HEK293 (cell line): ENCODE measurements around the gene PELI3.
A peak's percentile ranks its signal among the peaks of the same experiment; 100 is the strongest.

ENCODE experiments used
- CTCF ChIA-PET: fragments of 350-600 bp; formaldehyde crosslinking; extraction: SDS; loops from one replicate; lab custom pipeline; 2021; ENCODE audit warnings: antibody characterized with exemption; lab: Yijun Ruan, JAX
- POLR2A ChIA-PET: fragments of 300-600 bp; formaldehyde crosslinking; extraction: SDS; loops from one replicate; lab custom pipeline; 2020; ENCODE audit warnings: antibody characterized with exemption, inconsistent platforms; lab: Yijun Ruan, JAX
- H3K27ac ChIP-seq: fragments of 200-500 bp; sonication (Bioruptor generic); 2 replicates; pipeline ENCODE4 v1.5.1; 2014; ENCODE audit warnings: low read depth, low read length, control low read depth, inconsistent platforms; ENCODE audit errors: extremely low read depth
- H3K36me3 ChIP-seq, 2 experiments: fragments of 200-500 bp in 1 of 2; sonication (Bioruptor generic) in 1 of 2; 1 replicate in 1 of 2; 2 replicates in 1 of 2; pipeline ENCODE4 v1.5.1; 2014 to 2017; ENCODE audit warnings: inconsistent platforms in 2 of 2, low read length in 2 of 2; ENCODE audit not compliant: control insufficient read depth in 2 of 2, insufficient read depth in 1 of 2
- H3K4me1 ChIP-seq: fragments of 200-500 bp; sonication (Bioruptor generic); 2 replicates; pipeline ENCODE4 v1.5.1; 2014; ENCODE audit warnings: mild to moderate bottlenecking, low read length, inconsistent platforms; ENCODE audit not compliant: control insufficient read depth, insufficient read depth
- H3K4me3 ChIP-seq: 2 replicates; pipeline ENCODE4 v1.5.1; 2011; ENCODE audit warnings: low read depth, mild to moderate bottlenecking, control low read depth, low read length, moderate library complexity
- H3K9me3 ChIP-seq: fragments of 200-500 bp; sonication (Bioruptor generic); 2 replicates; pipeline ENCODE4 v1.5.1; 2014; ENCODE audit warnings: low read depth, low read length, inconsistent platforms; ENCODE audit not compliant: control insufficient read depth, insufficient read depth
- MZF1 ChIP-seq: fragments of 450-650 bp; formaldehyde crosslinking; IDR thresholded peaks from 2 replicates; pipeline ENCODE4 v1.5.1; 2017; ENCODE audit warnings: missing biosample characterization, missing genetic modification characterization, borderline replicate concordance
- ZNF214 ChIP-seq: fragments of 450-650 bp; formaldehyde crosslinking; IDR thresholded peaks from 2 replicates; pipeline ENCODE4 v1.5.1; 2017; ENCODE audit warnings: missing biosample characterization, mild to moderate bottlenecking, missing genetic modification characterization, borderline replicate concordance
- ZNF341 ChIP-seq: fragments of 450-650 bp; formaldehyde crosslinking; IDR thresholded peaks from 2 replicates; pipeline ENCODE4; 2016; ENCODE audit warnings: low read depth, missing biosample characterization, missing genetic modification characterization
- ZNF350 ChIP-seq: fragments of 450-650 bp; formaldehyde crosslinking; IDR thresholded peaks from 2 replicates; pipeline ENCODE4 v1.5.0; 2017; ENCODE audit warnings: missing biosample characterization, mild to moderate bottlenecking, missing genetic modification characterization
- ZNF366 ChIP-seq: fragments of 450-650 bp; formaldehyde crosslinking; conservative IDR thresholded peaks from 2 replicates; pipeline ENCODE4 v1.5.1; 2016; ENCODE audit warnings: missing biosample characterization, missing genetic modification characterization
- ZNF791 ChIP-seq: fragments of 450-650 bp; formaldehyde crosslinking; IDR thresholded peaks from 2 replicates; pipeline ENCODE4 v1.5.1; 2016; ENCODE audit warnings: missing biosample characterization, missing genetic modification characterization
- TF ChIP-seq, protein P1 (sequence below): fragments of 450-650 bp; formaldehyde crosslinking; IDR thresholded peaks from 2 replicates; pipeline ENCODE4 v1.5.1; 2016; ENCODE audit warnings: missing biosample characterization, missing genetic modification characterization
- TF ChIP-seq, protein P2 (sequence below): fragments of 450-650 bp; formaldehyde crosslinking; IDR thresholded peaks from 2 replicates; pipeline ENCODE4 v1.5.1; 2016; ENCODE audit warnings: missing biosample characterization, missing genetic modification characterization, borderline replicate concordance
- TF ChIP-seq, protein P3 (sequence below): fragments of 450-650 bp; formaldehyde crosslinking; IDR thresholded peaks from 2 replicates; pipeline ENCODE4 v1.5.1; 2016; ENCODE audit warnings: missing biosample characterization, missing genetic modification characterization
- TF ChIP-seq, protein P4 (sequence below): fragments of 450-650 bp; formaldehyde crosslinking; IDR thresholded peaks from 2 replicates; pipeline ENCODE4 v1.5.1; 2016; ENCODE audit warnings: missing biosample characterization, missing genetic modification characterization, borderline replicate concordance

PELI3 gene

DNA sequence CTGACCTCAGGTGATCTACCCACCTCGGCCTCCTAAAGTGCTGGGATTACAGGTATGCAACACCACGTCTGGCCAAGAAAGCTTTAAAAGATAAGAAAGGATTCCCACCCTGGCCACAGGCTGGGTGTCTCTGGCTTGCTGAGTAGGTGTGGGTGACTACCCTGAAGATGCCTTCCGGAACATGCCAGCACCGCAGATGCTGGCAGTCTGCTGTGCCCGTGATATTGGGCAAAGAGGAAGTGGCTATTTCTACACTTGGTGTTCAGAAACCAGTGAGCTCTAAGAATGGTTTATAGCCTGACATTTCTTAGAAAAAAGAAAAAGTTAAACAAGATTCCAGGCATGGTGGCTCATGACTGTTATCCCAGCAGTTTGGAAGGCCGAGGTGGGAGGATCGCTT is 34.1 kb upstream of the PELI3 start (continued):
- TF ChIP-seq MZF1 (no peak), ZNF350 (no peak), ZNF214 (tag by site-specific recombination) (no peak)
- TF ChIP-seq, protein P1, sequence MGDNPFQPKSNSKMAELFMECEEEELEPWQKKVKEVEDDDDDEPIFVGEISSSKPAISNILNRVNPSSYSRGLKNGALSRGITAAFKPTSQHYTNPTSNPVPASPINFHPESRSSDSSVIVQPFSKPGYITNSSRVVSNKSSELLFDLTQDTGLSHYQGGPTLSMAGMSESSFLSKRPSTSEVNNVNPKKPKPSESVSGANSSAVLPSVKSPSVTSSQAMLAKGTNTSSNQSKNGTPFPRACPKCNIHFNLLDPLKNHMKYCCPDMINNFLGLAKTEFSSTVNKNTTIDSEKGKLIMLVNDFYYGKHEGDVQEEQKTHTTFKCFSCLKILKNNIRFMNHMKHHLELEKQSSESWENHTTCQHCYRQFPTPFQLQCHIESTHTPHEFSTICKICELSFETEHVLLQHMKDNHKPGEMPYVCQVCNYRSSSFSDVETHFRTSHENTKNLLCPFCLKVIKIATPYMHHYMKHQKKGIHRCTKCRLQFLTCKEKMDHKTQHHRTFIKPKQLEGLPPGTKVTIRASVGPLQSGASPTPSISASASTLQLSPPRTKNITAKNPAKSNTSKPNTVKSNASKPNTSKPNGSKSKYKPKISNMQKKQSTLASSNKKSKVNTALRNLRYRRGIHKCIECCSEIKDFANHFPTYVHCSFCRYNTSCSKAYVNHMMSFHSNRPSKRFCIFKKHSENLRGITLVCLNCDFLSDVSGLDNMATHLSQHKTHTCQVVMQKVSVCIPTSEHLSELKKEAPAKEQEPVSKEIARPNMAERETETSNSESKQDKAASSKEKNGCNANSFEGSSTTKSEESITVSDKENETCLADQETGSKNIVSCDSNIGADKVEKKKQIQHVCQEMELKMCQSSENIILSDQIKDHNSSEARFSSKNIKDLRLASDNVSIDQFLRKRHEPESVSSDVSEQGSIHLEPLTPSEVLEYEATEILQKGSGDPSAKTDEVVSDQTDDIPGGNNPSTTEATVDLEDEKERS (tag by site-specific recombination), result no peak
- TF ChIP-seq, all 188 proteins: peak for 0

DNA sequence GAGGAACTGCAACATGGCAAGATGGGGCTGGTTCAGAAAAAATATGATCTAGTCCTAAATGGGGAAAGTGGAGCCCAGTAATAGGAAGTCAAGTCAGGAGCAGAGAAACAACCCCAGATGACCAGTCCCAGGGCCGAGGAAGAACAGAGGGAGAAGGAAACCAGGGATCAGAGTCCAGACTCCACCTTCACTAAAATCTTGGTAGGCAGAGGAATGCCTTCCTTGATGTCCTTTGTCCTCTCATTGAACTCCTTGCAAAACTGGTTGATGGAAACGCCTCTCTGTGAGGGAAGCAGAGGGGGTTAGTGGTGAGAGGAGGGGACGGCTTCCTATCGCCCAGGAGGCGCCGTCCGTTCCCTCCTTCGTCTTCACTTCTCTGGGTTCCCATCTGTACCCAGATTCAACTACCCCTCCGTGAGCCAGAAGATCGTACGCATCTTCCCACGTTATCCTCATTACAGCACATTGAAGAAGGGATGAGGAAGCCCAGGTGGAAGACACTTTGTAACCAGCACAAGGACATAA is 28.7 kb upstream of the PELI3 start:
- H3K36me3 ChIP-seq, result peaks cover 0 to 24% of the 10 kb centered on the region in 2 experiments; a peak in 2 of 3 replicates
- H3K4me3 ChIP-seq, result peak overlapping the region; percentile 68
- CTCF ChIA-PET, result interaction anchor here (0.6 to 2.0 kb wide), 16 partner anchors 9 to 241 kb away, joined by 3 to 27 read pairs (median 4); partner anchors contain the start of genes NPAS4 and PELI3
- POLR2A ChIA-PET, result interaction anchor here (1.0 to 2.2 kb wide), 11 partner anchors 17 to 405 kb away, joined by 3 to 22 read pairs (median 5); partner anchors contain the start of genes DPP3, NPAS4, PELI3 and RCE1
- peak overlapping the region; percentile 68; the same call in 1 of the 2 replicates for H3K27ac ChIP-seq
- H3K9me3 ChIP-seq, result no peaks in the 10 kb centered on the region
- TF ChIP-seq ZNF341 (tag by site-specific recombination), result no peak
- TF ChIP-seq, protein P2, sequence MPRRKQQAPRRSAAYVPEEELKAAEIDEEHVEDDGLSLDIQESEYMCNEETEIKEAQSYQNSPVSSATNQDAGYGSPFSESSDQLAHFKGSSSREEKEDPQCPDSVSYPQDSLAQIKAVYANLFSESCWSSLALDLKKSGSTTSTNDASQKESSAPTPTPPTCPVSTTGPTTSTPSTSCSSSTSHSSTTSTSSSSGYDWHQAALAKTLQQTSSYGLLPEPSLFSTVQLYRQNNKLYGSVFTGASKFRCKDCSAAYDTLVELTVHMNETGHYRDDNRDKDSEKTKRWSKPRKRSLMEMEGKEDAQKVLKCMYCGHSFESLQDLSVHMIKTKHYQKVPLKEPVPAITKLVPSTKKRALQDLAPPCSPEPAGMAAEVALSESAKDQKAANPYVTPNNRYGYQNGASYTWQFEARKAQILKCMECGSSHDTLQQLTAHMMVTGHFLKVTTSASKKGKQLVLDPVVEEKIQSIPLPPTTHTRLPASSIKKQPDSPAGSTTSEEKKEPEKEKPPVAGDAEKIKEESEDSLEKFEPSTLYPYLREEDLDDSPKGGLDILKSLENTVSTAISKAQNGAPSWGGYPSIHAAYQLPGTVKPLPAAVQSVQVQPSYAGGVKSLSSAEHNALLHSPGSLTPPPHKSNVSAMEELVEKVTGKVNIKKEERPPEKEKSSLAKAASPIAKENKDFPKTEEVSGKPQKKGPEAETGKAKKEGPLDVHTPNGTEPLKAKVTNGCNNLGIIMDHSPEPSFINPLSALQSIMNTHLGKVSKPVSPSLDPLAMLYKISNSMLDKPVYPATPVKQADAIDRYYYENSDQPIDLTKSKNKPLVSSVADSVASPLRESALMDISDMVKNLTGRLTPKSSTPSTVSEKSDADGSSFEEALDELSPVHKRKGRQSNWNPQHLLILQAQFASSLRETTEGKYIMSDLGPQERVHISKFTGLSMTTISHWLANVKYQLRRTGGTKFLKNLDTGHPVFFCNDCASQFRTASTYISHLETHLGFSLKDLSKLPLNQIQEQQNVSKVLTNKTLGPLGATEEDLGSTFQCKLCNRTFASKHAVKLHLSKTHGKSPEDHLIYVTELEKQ (tag by site-specific recombination), result no peak
- TF ChIP-seq, protein P3, sequence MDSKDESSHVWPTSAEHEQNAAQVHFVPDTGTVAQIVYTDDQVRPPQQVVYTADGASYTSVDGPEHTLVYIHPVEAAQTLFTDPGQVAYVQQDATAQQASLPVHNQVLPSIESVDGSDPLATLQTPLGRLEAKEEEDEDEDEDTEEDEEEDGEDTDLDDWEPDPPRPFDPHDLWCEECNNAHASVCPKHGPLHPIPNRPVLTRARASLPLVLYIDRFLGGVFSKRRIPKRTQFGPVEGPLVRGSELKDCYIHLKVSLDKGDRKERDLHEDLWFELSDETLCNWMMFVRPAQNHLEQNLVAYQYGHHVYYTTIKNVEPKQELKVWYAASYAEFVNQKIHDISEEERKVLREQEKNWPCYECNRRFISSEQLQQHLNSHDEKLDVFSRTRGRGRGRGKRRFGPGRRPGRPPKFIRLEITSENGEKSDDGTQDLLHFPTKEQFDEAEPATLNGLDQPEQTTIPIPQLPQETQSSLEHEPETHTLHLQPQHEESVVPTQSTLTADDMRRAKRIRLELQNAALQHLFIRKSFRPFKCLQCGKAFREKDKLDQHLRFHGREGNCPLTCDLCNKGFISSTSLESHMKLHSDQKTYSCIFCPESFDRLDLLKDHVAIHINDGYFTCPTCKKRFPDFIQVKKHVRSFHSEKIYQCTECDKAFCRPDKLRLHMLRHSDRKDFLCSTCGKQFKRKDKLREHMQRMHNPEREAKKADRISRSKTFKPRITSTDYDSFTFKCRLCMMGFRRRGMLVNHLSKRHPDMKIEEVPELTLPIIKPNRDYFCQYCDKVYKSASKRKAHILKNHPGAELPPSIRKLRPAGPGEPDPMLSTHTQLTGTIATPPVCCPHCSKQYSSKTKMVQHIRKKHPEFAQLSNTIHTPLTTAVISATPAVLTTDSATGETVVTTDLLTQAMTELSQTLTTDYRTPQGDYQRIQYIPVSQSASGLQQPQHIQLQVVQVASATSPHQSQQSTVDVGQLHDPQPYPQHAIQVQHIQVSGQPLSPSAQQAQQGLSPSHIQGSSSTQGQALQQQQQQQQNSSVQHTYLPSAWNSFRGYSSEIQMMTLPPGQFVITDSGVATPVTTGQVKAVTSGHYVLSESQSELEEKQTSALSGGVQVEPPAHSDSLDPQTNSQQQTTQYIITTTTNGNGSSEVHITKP (tag by site-specific recombination), result no peak
- TF ChIP-seq ZNF366 (tag by site-specific recombination), result 0 out of 2 replicates have a peak, but pooled peaks have one; percentile 41
- TF ChIP-seq, protein P4, sequence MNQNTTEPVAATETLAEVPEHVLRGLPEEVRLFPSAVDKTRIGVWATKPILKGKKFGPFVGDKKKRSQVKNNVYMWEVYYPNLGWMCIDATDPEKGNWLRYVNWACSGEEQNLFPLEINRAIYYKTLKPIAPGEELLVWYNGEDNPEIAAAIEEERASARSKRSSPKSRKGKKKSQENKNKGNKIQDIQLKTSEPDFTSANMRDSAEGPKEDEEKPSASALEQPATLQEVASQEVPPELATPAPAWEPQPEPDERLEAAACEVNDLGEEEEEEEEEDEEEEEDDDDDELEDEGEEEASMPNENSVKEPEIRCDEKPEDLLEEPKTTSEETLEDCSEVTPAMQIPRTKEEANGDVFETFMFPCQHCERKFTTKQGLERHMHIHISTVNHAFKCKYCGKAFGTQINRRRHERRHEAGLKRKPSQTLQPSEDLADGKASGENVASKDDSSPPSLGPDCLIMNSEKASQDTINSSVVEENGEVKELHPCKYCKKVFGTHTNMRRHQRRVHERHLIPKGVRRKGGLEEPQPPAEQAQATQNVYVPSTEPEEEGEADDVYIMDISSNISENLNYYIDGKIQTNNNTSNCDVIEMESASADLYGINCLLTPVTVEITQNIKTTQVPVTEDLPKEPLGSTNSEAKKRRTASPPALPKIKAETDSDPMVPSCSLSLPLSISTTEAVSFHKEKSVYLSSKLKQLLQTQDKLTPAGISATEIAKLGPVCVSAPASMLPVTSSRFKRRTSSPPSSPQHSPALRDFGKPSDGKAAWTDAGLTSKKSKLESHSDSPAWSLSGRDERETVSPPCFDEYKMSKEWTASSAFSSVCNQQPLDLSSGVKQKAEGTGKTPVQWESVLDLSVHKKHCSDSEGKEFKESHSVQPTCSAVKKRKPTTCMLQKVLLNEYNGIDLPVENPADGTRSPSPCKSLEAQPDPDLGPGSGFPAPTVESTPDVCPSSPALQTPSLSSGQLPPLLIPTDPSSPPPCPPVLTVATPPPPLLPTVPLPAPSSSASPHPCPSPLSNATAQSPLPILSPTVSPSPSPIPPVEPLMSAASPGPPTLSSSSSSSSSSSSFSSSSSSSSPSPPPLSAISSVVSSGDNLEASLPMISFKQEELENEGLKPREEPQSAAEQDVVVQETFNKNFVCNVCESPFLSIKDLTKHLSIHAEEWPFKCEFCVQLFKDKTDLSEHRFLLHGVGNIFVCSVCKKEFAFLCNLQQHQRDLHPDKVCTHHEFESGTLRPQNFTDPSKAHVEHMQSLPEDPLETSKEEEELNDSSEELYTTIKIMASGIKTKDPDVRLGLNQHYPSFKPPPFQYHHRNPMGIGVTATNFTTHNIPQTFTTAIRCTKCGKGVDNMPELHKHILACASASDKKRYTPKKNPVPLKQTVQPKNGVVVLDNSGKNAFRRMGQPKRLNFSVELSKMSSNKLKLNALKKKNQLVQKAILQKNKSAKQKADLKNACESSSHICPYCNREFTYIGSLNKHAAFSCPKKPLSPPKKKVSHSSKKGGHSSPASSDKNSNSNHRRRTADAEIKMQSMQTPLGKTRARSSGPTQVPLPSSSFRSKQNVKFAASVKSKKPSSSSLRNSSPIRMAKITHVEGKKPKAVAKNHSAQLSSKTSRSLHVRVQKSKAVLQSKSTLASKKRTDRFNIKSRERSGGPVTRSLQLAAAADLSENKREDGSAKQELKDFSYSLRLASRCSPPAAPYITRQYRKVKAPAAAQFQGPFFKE (tag by site-specific recombination), result no peak
- TF ChIP-seq ZNF791, result no peak
- H3K4me1 ChIP-seq, result no peaks in the 10 kb centered on the region
